ENCODE data around the gene FADS2. TPM values are rescaled to one million over a fixed set of nuclear protein-coding genes. Genes with fewer than 3 reads are reported as not detected.

FADS2 gene
- total and polyA plus RNA-seq, 9 of the 15 experiments (the other 6 are each of a cell fraction or from before 2014, with no cell fraction given), result 2.9 to 42.8 (median 16.2) TPM

DNA sequence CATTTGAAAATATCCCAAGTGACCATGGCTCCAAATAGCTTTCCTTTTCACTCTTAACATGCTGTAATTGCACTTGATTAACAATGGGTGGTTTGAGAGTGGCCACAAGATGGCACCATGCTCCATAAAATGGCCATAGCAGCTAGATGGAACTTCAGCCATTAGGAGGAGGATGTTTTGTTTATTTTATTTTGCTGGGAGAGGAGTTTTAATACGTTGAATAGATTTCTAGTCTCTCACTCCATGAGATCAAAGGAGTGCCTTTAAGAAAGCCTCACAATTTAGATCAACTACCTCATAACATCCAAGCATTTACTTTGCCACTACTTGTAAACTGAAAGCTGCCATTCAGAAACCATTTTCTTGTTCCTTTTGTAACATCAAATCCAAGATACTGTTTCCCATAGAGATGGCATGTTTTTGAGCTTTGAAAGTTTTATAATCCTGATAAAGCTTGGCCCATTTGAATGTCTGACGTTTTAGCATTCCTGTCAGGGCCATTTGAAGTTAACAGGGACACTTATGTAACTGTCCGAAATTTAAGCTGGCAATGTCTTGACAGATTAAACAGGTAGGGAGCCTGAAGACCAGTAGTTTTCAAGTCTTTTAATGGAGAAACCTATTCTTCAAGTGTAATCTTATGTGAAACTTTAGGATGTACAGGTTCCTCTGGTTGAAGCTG lies 30.7 kb upstream of the FADS2 start (continued):
- TF ChIP-seq ZNF324 (CRISPR knock-in tag; IDR thresholded peaks at IDR 0.05) (0 out of 2 replicates have a peak, but pooled peaks have one; percentile 23), CREBBP (IDR thresholded peaks at IDR 0.05; ENCODE audit: low read depth, low read length) (no peak), ZBTB1 (CRISPR knock-in tag; IDR thresholded peaks at IDR 0.05; ENCODE audit: borderline replicate concordance, low read depth) (no peak), RFX5 (IDR thresholded peaks at IDR 0.05; ENCODE audit: low read depth, low read length) (no peak), HBP1 (CRISPR knock-in tag; IDR thresholded peaks at IDR 0.05) (0 out of 2 replicates have a peak, but pooled peaks have one; percentile 77), ZNF282 (CRISPR knock-in tag; IDR thresholded peaks at IDR 0.05) (no peak), POLR2AphosphoS2 (IDR thresholded peaks at IDR 0.05; ENCODE audit: low read length) (peak; percentile 96), KDM1A (IDR thresholded peaks at IDR 0.05) (no peak), THAP7 (CRISPR knock-in tag; IDR thresholded peaks at IDR 0.05) (no peak), ZNF512 (tag; IDR thresholded peaks at IDR 0.05) (no peak), SOX6 (IDR thresholded peaks at IDR 0.05) (0 out of 2 replicates have a peak, but pooled peaks have one; percentile 38), LARP7 (IDR thresholded peaks at IDR 0.05) (no peak), SMC3 (conservative IDR thresholded peaks at IDR 0.05; ENCODE audit: insufficient read depth, low read depth, low read length) (peak; percentile 81)
- TF ChIP-seq, protein P1, sequence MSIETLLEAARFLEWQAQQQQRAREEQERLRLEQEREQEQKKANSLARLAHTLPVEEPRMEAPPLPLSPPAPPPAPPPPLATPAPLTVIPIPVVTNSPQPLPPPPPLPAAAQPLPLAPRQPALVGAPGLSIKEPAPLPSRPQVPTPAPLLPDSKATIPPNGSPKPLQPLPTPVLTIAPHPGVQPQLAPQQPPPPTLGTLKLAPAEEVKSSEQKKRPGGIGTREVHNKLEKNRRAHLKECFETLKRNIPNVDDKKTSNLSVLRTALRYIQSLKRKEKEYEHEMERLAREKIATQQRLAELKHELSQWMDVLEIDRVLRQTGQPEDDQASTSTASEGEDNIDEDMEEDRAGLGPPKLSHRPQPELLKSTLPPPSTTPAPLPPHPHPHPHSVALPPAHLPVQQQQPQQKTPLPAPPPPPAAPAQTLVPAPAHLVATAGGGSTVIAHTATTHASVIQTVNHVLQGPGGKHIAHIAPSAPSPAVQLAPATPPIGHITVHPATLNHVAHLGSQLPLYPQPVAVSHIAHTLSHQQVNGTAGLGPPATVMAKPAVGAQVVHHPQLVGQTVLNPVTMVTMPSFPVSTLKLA (conservative IDR thresholded peaks at IDR 0.05), result peak in 1 of 2 experiments; percentile 38; a peak in 2 of 4 replicates
